Hippocampal formation (tissue), 2 donors: Measurements from ENCODE around the gene CCDC178.

Experiments
- DNase-seq, 2 donors: peaks; one replicate each; lab custom pipeline; 2025; lab: John Stamatoyannopoulos, UW

Gene CCDC178

GRCh38 chr18:33116376-33116775 lies 324.1 kb downstream of the CCDC178 start:
- DNase-seq: no peak

GRCh38 chr18:33115917-33116316 lies 324.6 kb downstream of the CCDC178 start:
- DNase-seq: no peak

- no peak for DNase-seq
Observed at GRCh38 chr18:33115476-33115875, 325.0 kb downstream of the CCDC178 start.

GRCh38 chr18:33114749-33115148 lies 325.8 kb downstream of the CCDC178 start:
- DNase-seq: no peak

- no peak for DNase-seq
Observed at GRCh38 chr18:33113416-33113815, 327.1 kb downstream of the CCDC178 start.

- DNase-seq: no peak
Observed at GRCh38 chr18:33107511-33107910, 333.0 kb downstream of the CCDC178 start.

GRCh38 chr18:33101316-33101715 lies 339.2 kb downstream of the CCDC178 start:
- DNase-seq: no peak

- no peak for DNase-seq
Observed at GRCh38 chr18:33099626-33100025, 340.9 kb downstream of the CCDC178 start.

GRCh38 chr18:33097126-33097525 lies 343.4 kb downstream of the CCDC178 start:
- DNase-seq: no peak

GRCh38 chr18:33090461-33090860 lies 350.1 kb downstream of the CCDC178 start:
- DNase-seq: no peak

- no peak for DNase-seq
Observed at GRCh38 chr18:33076601-33077000, 363.9 kb downstream of the CCDC178 start.

GRCh38 chr18:33074125-33074524 lies 366.4 kb downstream of the CCDC178 start:
- no peak for DNase-seq

- no peak for DNase-seq
Observed at GRCh38 chr18:33062834-33063364, 377.6 kb downstream of the CCDC178 start.

GRCh38 chr18:33052886-33053285 lies 387.6 kb downstream of the CCDC178 start:
- no peak for DNase-seq

- DNase-seq: no peak
Observed at GRCh38 chr18:33051407-33051806, 389.1 kb downstream of the CCDC178 start.

GRCh38 chr18:33040213-33040612 lies 400.3 kb downstream of the CCDC178 start:
- DNase-seq: no peak

- no peak for DNase-seq
Observed at GRCh38 chr18:33034945-33035344, 405.6 kb downstream of the CCDC178 start.

- no peak for DNase-seq
Observed at GRCh38 chr18:33034212-33034611, 406.3 kb downstream of the CCDC178 start.

GRCh38 chr18:33022370-33022769 lies 418.2 kb downstream of the CCDC178 start:
- DNase-seq: no peak

GRCh38 chr18:33020877-33021276 lies 419.6 kb downstream of the CCDC178 start:
- no peak for DNase-seq

GRCh38 chr18:33014060-33014796 lies 426.3 kb downstream of the CCDC178 start:
- no peak for DNase-seq

- no peak for DNase-seq
Observed at GRCh38 chr18:33010149-33010548, 430.4 kb downstream of the CCDC178 start.

- no peak for DNase-seq
Observed at GRCh38 chr18:32998921-32999320, 441.6 kb downstream of the CCDC178 start.

GRCh38 chr18:32998285-32998684 lies 442.2 kb downstream of the CCDC178 start:
- DNase-seq: no peak
